HUES48 (cell line): ENCODE results near the gene RPTOR.
"Not testable (repeated sequence)": the region's sequence is repeated elsewhere in the genome, so short reads cannot be mapped to it uniquely, and the experiment has no call there.

Experiments used
- H3K27ac ChIP-seq: one replicate; pipeline ENCODE4 v1.7.0; 2013; ENCODE audit warnings: low read depth, low read length, inconsistent platforms
- H3K27me3 ChIP-seq: 2 replicates; pipeline ENCODE4 v1.6.1; 2013; ENCODE audit warnings: mild to moderate bottlenecking, low read length; ENCODE audit not compliant: control insufficient read depth, insufficient read depth
- H3K36me3 ChIP-seq: 2 replicates; pipeline ENCODE4 v1.6.1; 2013; ENCODE audit warnings: low read length; ENCODE audit not compliant: control insufficient read depth, insufficient read depth
- H3K4me1 ChIP-seq: 2 replicates; pipeline ENCODE4 v1.6.1; 2013; ENCODE audit warnings: mild to moderate bottlenecking, low read length; ENCODE audit not compliant: control insufficient read depth, insufficient read depth
- H3K4me3 ChIP-seq: 2 replicates; pipeline ENCODE4 v1.5.1; 2013; ENCODE audit warnings: mild to moderate bottlenecking, low read depth, low read length
- H3K9ac ChIP-seq: 2 replicates; pipeline ENCODE4 v1.6.1; 2013; ENCODE audit warnings: mild to moderate bottlenecking, low read depth, low read length, moderate library complexity
- H3K9me3 ChIP-seq: 2 replicates; pipeline ENCODE4 v1.6.1; 2013; ENCODE audit warnings: low read length; ENCODE audit not compliant: control insufficient read depth, insufficient read depth

The RPTOR gene

DNA sequence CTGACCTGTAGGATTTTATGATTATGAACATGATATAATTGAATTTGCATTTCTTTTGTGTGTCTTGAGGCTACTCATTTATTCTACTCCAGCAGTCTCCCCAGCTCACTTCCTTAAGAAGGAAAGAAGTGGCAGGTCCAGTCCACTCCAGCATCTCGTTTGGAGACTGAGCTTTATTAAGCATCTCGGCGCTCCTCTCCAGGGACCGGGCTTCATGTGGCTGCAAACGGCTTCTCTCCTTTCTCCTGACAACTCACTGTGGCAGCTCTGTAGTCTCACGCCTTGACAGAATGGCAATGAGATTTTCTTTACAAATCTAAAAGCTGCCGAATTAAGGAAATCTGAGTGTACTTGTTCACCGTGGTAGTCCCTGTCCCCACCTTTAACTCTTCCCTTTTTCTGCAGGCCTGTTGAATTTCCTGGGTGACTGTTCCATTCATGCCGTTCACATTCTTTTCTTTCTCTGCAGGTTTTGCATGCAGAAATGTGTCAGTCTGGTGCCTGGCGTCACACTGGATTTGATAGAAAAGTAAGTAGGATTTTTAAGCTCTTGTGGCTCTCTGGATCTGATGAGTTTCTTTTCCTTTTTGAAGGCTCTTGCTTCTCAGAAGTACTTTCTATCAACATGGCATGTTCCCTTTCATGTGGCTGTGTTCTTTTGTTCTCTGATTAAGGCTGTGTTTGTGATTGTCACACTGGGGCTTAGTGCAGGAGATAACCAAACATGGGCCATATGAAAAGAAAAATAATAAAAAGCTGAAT is 246.5 kb downstream of the RPTOR start:
- H3K4me3 ChIP-seq, result no peak overlapping the region
- peaks cover 10% of the 10 kb centered on the region; the same call in 1 of the 2 replicates for H3K4me1 ChIP-seq
- H3K27ac ChIP-seq, result no peak overlapping the region

GRCh38 chr17:80791758-80792284 is 247.2 kb downstream of the RPTOR start:
- H3K9ac ChIP-seq, result no peak overlapping the region
- H3K4me3 ChIP-seq, result no peak overlapping the region
- H3K27ac ChIP-seq, result no peak overlapping the region
- peaks cover 10% of the 10 kb centered on the region; the same call in 1 of the 2 replicates for H3K4me1 ChIP-seq
- H3K27me3 ChIP-seq, result no peaks in the 10 kb centered on the region
- no peaks in the 10 kb centered on the region for H3K9me3 ChIP-seq
- H3K36me3 ChIP-seq, result no peaks in the 10 kb centered on the region

More for the DNA sequence above, 246.5 kb downstream of the RPTOR start:
- H3K27me3 ChIP-seq, result no peaks in the 10 kb centered on the region
- no peaks in the 10 kb centered on the region for H3K36me3 ChIP-seq
- H3K9me3 ChIP-seq, result no peaks in the 10 kb centered on the region
- no peak overlapping the region for H3K9ac ChIP-seq

GRCh38 chr17:80792373-80792781 is 247.7 kb downstream of the RPTOR start:
- Histone ChIP-seq H3K9ac (no peak overlapping the region), H3K4me1 (peaks cover 10% of the 10 kb centered on the region; the same call in 1 of the 2 replicates)

GRCh38 chr17:80793421-80793820 is 248.8 kb downstream of the RPTOR start:
- Histone ChIP-seq H3K27ac (no peak overlapping the region), H3K4me3 (no peak overlapping the region), H3K9me3 (no peaks in the 10 kb centered on the region), H3K4me1 (peaks cover 10% of the 10 kb centered on the region; the same call in 1 of the 2 replicates), H3K9ac (no peak overlapping the region), H3K27me3 (no peaks in the 10 kb centered on the region), H3K36me3 (no peaks in the 10 kb centered on the region)

More at GRCh38 chr17:80792373-80792781, 247.7 kb downstream of the RPTOR start:
- H3K4me3 ChIP-seq, result no peak overlapping the region
- H3K27ac ChIP-seq, result no peak overlapping the region
- H3K9me3 ChIP-seq, result no peaks in the 10 kb centered on the region
- no peaks in the 10 kb centered on the region for H3K27me3 ChIP-seq
- no peaks in the 10 kb centered on the region for H3K36me3 ChIP-seq

DNA sequence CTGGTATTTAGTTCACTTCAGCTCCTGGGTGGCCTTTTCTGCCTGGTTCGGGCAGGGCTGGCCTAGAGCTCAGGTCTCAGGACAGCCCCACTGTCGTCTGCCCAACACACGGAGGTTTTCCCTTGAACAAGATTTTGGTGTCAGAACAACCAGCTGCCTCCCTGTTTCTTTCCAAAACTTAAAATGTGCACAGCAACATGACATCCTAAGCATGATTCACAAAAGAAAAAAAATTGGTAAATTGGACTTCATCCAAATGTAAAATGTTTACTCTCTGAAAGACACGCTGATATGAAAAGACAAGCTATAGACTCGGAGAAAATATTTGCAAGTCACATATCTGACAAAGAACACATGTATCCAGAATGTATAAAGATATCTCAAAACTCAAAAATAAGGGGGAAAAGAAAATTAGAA is 249.2 kb downstream of the RPTOR start:
- Histone ChIP-seq H3K4me1 (peaks cover 10% of the 10 kb centered on the region; the same call in 1 of the 2 replicates), H3K4me3 (no peak overlapping the region), H3K36me3 (no peaks in the 10 kb centered on the region), H3K9ac (no peak overlapping the region), H3K9me3 (no peaks in the 10 kb centered on the region), H3K27me3 (no peaks in the 10 kb centered on the region), H3K27ac (no peak overlapping the region)

- Histone ChIP-seq H3K4me3 (no peak overlapping the region), H3K27ac (no peak overlapping the region), H3K27me3 (no peaks in the 10 kb centered on the region), H3K9me3 (no peaks in the 10 kb centered on the region), H3K9ac (no peak overlapping the region), H3K36me3 (no peaks in the 10 kb centered on the region), H3K4me1 (peaks cover 6% of the 10 kb centered on the region; the same call in 1 of the 2 replicates)
Measured at GRCh38 chr17:80794281-80795089, 249.8 kb downstream of the RPTOR start.

- no peaks in the 10 kb centered on the region for H3K9me3 ChIP-seq
- H3K9ac ChIP-seq, result no peak overlapping the region
- no peak overlapping the region for H3K4me3 ChIP-seq
- H3K4me1 ChIP-seq, result peaks cover 6% of the 10 kb centered on the region; the same call in 1 of the 2 replicates
- no peaks in the 10 kb centered on the region for H3K36me3 ChIP-seq
- no peak overlapping the region for H3K27ac ChIP-seq
- no peaks in the 10 kb centered on the region for H3K27me3 ChIP-seq
Measured at GRCh38 chr17:80795090-80795580, 250.5 kb downstream of the RPTOR start.

DNA sequence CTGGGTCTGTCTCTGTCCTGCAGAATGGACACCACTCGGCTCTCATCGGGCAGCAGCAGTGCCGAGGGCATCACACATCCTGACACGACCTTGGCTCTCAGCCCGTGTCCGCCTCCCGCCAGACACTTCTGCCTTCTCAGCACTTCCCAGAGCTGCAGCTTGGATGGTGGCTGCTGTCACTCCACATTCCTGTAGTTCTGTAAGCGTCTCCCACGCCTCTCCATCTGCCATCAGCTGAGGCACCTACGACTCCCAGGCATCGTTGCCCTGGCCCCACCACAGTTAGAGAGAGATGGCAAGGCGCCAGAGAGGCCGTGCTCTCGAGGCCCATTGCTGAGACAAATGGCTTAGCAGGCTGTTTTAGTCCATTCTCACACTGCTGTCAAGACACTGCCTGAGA is 251.1 kb downstream of the RPTOR start:
- Histone ChIP-seq H3K27ac (no peak overlapping the region), H3K9me3 (no peaks in the 10 kb centered on the region), H3K4me1 (peaks cover 5% of the 10 kb centered on the region; the same call in 1 of the 2 replicates), H3K4me3 (no peak overlapping the region), H3K9ac (no peak overlapping the region), H3K36me3 (no peaks in the 10 kb centered on the region), H3K27me3 (no peaks in the 10 kb centered on the region)

DNA sequence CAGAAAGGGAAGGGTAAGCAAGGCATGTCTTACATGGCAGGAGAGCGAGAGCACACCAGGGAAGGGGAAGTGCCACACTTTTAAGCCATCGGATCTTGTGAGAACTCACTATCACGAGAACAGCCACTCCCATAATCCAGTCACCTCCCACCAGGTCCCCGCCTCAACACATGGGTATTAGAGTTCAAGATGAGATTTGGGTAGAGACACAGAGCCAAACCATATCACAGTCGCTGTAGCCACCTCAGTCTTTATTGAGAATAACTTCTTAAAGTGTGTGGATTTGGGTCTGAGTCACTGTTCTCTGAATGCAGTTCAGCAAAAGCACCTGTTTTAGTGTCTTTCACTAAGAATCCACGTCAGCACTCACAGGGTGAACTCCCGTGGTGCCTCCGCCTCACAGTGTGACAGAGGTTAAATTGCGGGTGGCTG is 251.8 kb downstream of the RPTOR start:
- no peak overlapping the region for H3K4me3 ChIP-seq
- H3K36me3 ChIP-seq, result no peaks in the 10 kb centered on the region

GRCh38 chr17:80797222-80797621 is 252.6 kb downstream of the RPTOR start:
- not testable (repeated sequence) for H3K27me3 ChIP-seq, H3K36me3 ChIP-seq, H3K4me3 ChIP-seq, H3K27ac ChIP-seq, H3K9ac ChIP-seq, H3K9me3 ChIP-seq, H3K4me1 ChIP-seq

More for the DNA sequence above, 251.8 kb downstream of the RPTOR start:
- no peaks in the 10 kb centered on the region for H3K9me3 ChIP-seq
- no peak overlapping the region for H3K9ac ChIP-seq
- H3K27me3 ChIP-seq, result no peaks in the 10 kb centered on the region
- H3K27ac ChIP-seq, result no peak overlapping the region
- H3K4me1 ChIP-seq, result no peaks in the 10 kb centered on the region
